ENCODE data around the gene FBXO17.
"Not testable (repeated sequence)": the region's sequence is repeated elsewhere in the genome, so short reads cannot be mapped to it uniquely, and the experiment has no call there.

FBXO17 gene

DNA sequence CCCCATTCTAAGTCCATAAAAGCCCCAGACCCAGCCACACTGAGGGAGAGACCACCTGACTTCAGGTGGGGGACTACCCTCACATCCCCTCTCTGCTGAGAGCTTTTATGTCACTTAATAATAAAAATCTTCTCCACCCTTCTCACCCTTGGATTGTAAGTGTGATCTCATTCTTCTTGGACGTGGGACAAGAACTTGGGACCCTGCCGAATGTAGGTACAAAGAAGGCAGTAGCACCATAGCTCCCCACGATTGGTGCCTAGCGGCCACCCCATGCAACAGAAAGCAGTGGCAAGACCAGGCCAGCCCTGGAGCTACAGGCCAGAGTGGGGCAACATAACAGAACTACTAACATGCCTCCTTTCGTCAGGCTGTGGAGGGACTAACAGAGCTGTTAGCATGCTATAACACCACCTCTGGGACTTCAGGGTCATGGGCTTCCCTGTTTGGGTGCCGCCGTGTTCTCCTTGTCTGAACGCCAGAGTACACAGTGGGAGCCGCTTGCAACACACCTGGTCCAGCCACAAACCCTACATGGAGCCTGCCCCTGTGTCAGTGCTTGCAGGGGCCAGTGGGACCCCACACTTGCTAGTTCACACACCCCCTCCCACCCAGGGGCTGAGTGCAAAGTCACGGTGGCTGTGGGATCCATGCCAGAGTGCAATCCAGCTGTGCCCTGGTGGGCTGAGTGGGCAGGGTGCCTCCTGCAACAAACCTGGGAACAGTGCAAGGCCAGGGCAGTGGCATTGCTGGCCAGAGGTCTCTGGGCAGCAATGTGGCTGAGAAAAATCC, 5.2 kb upstream of the FBXO17 start:
- no peak for DNase-seq (ENCODE audit: low read depth)

DNA sequence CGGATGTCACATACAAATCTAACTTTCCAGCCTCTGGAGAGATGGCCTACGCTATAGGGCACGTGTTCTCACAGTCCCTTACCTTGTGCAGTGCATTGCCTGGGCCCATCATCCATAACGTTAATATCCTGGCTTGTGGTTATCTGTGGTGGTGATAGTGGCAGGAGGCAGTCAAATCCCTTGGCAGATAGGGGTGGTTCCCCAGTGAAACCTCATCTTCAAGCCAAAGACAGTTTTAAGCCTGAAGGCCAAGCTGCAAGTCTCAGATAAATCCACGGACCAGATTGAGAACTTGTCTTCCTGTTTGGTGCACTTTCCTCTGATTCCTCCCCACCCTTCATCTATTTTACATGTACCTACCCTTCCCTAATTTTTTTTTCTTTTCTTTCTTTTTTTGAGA, 4.3 kb upstream of the FBXO17 start:
- no peak for DNase-seq (ENCODE audit: low read depth)

DNA sequence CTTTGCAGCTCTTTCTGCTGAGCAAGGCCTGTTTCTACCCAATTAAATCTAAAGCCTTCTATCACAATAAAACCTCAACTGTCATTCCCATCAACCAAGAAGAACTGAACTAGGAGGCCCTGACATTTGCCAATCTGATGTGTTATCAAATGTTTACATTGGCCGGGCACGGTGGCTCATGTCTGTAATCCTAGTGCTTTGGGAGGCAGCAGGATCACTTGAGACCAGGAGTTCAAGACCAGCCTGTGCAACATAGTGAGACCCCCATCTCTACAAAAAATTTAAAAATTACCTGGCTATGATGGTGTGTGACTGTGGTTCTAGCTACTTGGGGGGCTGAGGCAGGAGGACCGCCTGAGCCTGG, 2.8 kb upstream of the FBXO17 start:
- no peak for DNase-seq (ENCODE audit: low read depth)

DNA sequence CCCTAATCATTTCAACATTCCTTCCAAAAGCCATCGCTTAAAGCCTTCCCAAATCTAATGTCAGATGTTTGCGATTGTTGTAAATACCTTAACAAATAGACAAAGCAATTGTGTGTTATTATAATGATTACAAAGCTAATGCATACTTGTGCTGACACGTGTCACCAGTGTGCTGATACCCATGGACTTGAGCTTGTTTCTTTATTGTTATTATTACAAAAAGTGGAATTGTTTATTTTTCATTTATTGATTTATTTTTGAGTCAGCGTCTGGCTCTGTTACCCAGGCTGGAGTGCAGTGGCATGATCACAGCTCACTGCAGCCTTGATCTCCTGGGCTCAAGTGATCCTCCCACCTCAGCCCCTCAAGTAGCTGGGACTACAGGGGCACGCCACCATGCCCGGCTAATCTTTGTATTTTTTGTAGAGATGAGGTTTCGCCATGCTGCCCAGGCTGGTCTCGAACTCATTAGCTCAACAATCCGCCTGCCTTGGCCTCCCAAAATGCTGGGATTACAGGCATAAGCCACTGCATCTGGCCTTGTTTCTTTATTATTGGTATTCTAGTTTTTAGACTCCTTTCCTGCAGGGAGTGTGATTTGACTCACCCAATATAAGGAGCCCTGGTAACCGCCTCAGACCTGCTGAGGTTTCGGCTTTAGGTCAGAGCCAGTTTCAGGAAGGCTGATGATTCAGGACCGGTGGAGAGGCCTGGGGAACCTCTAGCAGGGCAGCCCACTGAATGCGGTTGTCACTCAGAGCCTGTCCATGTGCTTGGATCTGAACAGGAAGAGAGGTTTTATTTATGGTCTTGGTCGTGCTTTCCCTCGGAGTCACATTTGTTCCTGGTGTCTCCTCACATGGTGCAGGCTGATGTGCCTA, 2.1 kb upstream of the FBXO17 start:
- no peak for DNase-seq (ENCODE audit: low read depth)

DNA sequence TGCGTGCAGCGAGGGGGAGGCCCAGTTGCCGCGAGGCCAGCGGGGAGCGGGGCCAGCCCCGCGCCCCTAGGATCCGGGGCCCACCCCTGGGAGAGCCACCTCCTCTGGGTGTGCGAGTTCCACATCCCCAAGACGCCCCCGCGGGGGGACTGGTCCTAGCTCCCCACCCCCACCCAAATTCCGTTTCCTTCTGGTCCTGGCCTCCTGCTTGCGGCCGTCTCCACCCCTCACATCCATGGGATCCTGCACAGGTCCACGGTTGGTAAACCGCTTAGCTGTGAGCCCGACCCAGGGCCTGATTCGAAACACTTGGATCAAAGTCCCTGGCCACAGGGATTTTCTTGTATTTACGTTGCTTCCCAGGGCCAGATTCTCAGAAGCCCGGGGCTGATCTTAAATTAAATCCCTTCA, 324 bp upstream of the FBXO17 start:
- DNase-seq (ENCODE audit: low read depth), result no peak

DNA sequence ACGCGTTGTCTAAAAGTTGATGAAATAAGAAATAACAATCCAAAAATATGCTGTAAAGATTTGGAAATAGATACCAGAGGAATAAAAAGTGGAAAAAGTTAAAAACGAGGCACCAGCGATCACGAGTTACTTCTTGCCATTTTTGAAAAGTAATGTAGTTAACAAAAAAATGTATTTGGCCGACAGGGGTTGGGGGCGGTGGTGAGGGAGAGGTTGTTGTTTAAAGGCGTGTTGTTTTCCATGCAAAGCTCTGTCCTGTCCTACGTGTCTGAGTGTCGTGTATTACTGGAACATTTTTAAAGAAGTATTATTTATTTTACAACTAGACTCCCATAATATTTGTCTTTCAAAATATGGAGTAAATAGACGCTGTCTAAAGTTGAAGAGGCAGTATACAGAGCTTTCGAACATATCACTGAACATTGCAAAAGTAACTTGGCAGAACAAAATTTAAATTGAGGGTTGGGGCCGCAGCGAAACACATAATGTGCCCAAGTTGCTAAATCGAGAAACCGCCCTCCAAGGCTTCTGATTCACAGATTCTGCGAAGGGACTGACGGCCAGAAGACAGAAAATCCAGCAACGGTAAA, 823 bp downstream of the FBXO17 start:
- DNase-seq (ENCODE audit: low read depth), result no peak

DNA sequence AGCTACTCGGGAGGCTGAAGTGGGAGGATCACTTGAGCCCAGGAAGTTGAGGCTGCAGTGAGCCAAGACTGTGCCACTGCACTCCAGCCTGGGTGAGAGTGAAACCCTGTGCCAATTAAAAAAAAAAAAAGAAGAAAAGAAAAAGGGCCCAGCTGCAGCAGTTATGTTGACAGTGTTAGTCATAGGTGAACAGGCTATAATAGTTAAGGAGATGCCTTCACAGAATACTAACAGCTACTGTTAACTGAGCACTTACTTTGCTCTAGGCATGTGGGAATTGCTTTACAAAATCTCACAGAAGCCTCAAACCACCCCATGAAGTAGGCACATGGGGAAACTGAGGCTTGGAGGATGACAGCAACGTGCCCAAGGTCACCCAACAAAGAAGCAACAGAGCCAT, 3.9 kb downstream of the FBXO17 start:
- DNase-seq (ENCODE audit: low read depth), result no peak

DNA sequence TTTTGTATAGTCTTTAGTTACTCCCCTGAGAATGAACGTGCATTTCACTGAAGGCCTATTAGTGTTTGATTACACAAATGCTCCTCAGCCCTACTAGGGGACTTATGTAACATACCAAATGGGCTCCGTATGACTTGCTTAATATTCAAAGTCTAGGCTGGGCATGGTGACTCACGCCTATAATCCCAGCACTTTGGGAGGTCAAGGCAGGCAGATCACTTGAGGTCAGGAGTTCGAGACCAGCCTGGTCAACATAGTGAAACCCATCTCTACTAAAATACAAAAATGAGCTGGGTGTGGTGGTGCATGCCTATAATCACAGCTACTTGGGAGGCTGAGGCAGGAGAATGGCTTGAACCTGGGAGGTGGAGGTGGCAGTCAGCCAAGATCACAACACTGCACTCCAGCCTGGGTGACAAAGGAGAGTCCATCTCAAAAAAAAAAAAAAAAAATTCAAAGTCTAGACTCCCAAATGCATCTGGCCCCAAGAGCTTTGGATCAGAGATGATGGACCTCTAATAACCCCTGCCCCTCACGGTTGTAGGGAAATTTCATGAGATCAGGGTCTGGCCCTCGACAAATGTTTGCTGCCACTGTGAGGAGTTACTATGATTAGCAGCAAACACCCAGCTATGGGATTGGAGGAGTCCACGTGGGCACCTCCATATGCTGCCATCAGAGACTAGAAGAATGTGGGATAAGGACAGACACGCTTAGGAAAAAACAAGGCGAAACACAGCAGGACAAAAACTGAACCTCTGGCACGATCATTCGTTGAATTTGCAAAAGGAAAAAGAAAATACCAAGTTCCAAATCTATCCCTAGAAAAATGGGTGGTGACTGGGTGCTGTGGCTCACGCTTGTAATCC, 4.6 kb downstream of the FBXO17 start:
- no peak for DNase-seq (ENCODE audit: low read depth)

DNA sequence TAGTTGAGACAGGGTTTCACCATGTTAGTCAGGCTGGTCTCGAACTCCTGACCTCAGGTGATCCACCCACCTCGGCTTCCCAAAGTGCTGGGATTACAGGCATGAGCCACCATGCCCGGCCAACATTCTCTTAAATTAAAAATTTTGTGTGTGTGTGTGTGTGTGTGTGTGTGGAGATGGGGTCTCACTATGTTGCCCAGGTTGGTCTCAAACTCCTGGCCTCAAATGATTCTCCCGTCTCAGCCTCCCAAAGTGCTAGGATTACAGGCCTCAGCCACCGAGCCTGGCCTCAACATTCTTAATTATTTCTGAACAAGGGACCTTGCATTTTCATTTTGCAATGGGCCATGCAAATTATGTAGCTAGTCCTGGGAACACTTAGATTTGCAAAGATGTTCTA, 9.4 kb downstream of the FBXO17 start:
- not testable (repeated sequence) for DNase-seq (ENCODE audit: low read depth)

DNA sequence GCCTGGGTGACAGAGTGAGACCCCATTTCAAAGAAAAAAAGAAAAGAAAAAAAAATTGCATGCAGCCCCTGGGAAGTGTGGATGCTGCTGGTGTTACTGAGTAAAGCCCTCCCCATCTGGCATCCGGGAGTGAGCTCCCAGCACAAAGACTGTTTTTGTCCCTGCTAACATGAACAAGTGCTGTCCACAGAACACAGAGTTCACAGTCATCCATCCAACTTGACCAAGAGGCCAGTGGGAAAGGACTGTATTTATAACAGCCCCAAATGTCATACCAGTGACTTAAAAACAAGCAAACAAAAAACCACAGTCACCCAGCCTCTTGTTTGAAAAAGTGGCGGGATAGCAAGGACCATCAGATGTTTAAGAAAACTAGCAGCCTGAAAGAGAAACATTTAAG, 10.8 kb downstream of the FBXO17 start:
- DNase-seq (ENCODE audit: low read depth), result no peak

DNA sequence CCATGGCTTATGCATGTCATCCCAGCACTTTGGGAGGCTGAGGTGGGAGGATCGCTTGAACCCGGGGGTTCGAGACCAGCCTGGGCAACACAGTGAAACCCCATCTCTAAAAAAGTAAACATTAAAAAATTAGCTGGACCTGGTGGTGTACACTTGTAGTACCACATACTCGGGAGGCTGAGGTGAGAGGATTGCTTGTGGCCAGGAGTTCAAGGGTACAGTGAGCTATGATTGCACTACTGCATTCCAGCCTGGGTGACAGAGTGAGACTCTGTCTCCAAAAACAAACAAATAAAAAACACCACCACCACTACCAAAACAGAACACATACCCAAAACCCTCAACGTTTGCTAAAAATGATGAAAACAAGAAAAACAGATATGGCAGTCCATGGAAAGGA, 15.9 kb downstream of the FBXO17 start:
- no peak for DNase-seq (ENCODE audit: low read depth)

DNA sequence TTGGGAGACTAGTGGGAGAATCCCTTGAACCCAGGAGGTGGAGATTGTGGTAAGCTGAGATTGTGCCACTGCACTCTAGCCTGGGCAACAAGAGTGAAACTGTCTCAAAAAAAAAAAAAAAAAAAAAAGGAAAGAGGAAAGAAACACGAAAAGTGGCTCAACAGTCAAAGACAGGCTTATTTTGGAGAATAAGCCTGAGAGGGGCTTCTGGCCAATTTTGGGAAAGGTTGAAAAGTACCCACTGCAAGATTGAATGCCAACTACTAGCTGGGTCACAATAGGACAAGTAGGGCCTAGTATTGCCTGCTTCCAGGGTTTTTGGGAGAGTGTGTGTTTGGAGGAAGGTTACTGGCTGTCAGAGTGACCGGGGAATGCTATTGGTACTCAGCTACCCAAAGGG, 17.2 kb downstream of the FBXO17 start:
- no peak for DNase-seq (ENCODE audit: low read depth)

DNA sequence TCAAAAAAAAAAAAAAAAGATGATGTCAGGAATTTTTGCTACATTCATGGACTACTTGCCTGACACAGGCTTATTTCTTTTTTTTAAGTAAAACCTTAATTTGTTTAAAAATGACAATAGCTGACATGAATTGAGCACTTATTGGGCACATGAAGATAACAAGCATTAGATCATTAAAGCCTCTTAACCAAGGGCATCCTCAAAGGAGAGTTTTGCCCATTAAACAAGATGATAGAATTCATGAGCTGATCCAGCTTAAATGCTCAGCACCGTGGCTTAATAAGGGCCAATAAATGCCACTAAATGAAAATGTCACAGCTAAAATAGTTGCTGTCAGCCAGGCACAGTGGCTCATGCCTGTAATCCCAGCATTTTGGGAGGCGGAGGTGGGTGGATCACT, 19.3 kb downstream of the FBXO17 start:
- no peak for DNase-seq (ENCODE audit: low read depth)

DNA sequence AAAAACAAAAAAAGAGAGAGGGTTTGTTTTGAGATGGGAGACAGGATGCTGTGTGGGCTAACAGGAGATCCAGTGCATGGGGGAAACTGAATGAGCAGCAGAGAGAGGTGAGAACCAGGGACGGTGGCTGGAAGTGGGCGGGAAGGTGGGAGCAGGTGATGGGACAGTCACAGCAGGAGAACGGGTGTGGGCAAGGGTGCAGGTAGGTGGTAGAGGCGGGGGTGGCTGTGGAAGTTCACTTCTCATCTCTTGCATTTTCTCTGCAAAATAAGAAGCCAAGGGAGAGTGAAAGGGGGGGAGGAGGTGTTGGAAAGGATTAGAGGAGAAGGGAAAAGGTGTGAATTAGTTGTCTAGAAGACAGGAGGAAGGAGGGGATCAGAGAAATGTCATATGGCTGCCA, 21.9 kb downstream of the FBXO17 start:
- DNase-seq (ENCODE audit: low read depth), result no peak

DNA sequence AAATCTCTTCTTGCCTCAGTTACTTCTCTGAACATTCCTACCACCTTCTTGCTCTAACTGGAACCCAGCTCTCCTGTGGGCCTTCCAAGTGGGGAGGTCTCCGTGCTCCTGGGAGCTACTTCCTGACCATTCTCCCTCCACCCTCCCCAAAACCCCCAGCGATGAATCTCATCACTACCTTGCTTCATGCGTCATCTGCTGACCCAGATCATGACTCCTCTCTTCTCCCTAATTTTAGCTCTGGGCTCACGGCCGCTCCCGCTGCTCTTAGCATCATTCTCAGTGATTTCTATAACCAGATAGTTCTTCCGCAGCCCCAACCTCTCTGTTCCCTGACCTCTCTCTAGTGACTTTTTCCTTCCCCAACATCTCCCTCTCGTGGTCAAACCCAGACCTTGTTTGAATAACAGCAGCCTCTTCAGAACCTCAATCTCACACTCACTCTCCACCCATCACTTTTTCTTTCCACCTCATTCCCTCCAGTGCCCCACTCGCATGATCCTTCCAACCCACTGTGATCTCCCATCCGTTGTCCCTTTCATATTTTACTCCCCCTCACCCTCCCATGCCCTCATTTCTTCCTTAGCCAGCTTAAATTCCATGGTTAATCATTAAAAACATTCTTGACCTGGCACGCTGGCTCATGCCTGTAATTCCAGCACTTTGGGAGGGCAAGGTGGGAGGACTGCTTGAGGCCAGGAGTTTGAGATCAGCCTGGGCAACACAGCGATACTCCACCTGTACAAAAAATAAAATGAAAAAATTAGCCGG, 23.0 kb downstream of the FBXO17 start:
- no peak for DNase-seq (ENCODE audit: low read depth)

DNA sequence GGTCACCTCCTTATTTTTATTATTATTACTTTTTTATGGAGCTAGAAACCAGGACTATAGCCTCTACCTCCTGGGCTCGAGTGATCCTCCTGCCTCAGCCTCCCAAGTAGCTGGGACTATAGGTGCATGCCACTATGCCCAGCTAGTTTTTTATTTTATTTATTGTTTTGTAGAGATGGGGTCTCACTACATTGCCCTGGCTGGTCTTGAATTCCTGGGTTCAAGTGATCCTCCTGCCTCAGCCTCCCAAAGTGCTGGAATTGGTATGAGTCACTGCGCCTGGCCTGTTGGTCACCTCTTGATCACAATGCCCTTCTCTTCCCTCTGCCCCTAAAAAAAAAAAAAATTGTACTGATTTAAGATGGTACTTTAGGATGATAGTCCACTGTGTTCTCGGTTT, 24.4 kb downstream of the FBXO17 start:
- DNase-seq (ENCODE audit: low read depth), result no peak

DNA sequence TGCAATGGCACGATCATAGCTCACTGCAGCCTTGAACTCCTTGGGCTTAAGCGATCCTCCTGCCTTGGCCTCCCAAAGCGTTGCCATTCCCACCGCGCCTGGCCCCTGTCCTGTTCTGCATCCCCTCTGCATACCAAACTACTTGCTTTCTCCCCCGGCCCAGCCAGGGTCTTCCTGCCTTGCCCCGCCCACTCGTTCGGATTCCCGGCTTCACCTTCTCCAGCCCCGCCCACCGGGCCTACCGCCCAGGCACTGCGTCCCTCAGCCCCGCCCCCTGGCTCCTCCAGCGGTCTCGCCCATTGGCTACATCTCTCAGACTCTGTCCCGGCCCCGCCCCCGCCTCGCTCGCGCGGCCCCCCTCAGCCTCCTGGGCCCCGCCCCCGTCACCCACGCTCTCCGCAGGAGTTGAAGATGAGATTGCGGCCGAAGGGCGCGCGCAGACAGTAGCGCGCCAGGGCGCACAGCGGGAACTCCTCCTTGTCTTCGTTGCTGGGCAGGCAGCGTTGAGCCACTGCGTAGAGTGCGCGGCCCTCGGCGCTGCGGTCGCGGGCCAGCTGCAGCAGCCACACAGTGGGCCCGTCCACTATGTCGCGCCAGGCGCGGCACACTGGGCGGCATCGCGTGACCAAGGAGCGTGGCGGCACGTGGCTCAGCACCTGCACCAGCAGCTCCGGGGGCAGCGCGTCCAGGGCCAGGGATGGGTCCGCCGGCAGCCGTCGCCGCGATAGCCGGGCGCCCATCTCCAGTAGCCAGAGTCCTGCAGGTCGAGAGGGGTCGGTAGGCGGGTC, 25.8 kb downstream of the FBXO17 start:
- DNase-seq (ENCODE audit: low read depth), result peak; percentile 89

DNA sequence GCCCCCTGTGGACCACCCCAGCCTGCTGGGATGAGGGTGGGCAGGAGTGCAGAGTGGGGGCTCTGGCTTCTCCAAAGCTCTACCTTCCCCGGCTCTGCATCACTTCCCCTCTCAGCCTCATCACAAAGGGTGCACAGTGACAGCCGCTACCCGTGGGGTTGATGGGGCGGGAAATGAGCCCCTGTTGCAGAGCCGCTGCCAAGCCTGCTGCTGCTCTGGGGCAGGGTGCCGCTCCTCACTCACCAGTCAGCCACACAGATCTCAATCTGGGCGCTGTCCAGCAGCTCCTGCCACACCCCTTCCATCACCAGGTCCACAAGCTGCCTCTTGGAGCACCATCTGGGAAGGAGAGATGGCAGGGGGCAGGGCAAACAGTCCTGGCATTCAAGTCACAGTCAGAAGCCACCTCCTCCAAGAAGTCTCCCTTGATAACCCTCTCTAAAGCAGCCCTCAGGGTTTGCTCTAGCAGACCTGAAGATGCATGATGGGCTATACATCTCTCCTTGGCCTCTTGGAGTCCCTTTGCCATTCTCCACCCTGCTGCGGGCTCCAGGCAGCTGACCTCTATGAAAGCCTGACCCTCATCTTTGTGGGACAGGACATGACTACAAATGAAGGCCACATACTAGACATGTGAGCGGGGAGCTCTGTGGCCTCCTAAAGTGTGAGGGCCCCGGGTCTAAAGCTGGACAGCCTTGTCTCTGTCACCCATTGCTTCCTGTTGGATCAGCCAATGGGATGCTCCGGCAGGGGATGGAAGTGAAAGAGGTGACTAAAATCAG, 29.1 kb downstream of the FBXO17 start:
- DNase-seq (ENCODE audit: low read depth), result no peak

DNA sequence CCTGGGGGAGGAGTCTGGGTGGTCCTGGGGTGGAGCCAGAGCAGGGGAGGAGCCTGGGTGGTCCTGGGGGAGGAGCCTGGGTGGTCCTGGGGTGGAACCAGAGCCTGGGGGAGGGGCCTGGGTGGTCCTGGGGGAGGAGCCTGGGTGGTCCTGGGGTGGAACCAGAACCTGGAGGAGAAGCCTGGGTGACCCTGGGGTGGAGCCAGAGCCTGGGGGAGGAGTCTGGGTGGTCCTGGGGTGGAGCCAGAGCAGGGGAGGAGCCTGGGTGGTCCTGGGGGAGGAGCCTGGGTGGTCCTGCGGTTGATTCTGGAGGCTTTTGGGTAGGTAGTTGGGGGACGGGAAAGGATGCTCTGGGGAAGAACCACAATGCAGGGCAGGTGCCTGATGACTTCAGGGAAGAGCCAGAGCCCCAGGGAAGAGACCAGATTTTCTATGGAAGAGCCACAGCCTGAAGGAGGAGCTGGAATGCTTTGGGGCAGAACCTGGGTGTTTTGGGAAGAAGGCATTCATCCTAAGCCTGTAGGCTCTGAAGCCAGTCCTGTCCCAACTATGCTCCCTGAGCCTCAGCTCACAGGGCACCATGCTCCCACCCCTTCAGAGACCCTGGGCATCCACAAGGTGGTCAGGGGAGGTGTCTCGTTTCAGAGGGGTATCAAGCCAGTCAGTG, 29.8 kb downstream of the FBXO17 start:
- DNase-seq (ENCODE audit: low read depth), result no peak
